GM19397 (cell line): Measurements from ENCODE around the gene FCGBP.
"Not testable (repeated sequence)": the region's sequence is repeated elsewhere in the genome, so short reads cannot be mapped to it uniquely, and the experiment has no call there.

Experiments used
- ATAC-seq: cut with Tn5 transposase; IDR thresholded peaks from one replicate; pipeline ENCODE4 v1.9.1; 2021; ENCODE audit warnings: mild to moderate bottlenecking, moderate library complexity; ENCODE audit not compliant: unreplicated experiment

Gene FCGBP

DNA sequence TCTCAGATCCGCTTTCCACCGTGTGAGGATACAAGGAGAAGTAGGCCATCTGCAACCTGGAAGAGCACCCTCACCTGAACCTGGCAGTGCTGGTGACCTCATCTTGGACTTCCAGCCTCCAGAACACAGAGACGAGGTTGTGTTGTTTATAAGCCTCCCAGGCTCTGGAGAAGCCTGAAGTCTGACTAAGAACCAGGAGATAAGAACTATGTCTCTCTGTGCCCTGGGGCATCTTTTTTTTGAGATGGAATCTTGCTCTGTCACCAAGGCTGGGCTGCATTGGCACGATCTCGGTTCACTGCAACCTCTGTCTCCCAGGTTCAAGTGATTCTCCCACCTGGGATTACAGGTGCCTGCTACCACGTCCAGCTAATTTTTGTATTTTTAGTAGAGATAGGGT lies 14.5 kb downstream of the FCGBP start:
- no peak for ATAC-seq

DNA sequence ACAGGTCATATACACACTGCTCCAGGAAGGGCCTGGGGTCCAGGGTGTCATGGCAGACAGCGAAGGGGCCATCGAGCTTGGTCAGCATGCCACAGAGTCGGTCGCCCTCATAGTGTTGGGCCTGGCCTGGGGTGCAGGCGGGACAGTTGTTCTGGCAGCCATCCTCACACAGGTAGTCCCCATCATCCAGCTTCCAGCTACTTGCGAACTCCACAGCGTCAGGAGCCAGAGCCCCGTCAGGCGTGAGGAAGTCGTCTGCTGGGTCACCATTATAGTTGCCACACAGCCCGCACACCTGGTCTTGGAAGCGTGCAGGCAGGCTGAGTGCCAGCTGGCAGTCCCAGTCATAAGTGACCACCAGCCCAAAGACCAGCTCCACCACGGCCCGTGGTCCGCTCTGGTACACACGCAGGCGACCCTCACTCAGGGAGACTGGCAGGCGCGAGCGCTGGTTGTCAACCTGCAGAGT lies 16.2 kb downstream of the FCGBP start:
- no peak for ATAC-seq

DNA sequence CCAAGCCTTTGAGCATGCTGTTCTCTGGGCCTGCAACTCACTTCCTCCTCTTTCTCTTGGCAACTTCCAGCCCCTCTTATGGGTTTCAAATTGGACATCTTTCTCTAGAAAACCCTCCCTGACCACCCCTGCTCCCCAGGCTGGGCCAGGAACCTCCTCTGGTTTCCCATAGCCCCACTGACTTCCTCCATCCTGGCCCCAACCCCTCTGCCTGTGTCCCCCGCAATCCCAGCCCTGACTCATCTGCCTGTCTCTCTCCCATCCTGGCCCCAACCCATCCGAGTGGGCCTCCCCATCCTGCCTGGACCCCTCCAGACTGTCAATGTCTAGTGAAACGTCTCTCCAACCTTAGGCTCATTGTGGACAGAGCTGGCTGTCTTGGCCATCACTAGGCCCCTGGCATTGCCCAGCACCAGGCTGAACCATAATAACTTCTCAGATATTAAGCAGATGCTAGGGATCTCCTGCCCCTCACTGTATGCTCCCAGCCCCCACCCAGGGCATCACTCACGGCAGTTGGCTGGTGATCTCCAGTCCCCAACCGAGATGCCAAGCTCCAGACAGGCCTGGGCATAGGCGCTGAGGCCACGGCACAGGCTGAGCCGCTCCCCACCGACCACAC lies 16.8 kb downstream of the FCGBP start:
- no peak for ATAC-seq

DNA sequence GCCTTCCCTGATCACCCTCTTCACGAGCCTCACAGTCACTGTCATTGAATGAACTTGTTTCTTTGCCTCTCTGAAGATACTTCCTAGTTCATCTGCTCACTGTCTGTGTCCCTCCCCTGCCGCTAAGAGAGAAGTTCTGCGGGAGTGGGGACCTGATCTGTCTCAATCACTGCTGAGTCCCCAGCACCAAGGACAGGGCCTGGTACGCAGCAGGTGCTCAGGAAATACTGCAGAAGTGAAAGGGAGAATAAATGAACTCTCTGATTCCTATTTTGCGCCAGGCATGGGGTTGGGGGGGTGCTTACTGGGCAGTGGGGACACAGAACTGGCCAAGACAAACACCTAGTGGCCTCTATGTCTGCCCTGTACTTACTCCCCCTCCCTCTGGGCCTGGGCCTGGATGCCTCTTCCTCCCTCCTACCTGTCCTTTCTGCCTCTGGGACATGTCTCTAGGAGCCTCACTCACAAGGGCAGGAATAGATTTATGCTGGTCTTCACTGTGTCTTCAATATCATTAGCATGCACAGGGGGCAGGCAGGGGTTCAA lies 17.5 kb downstream of the FCGBP start:
- ATAC-seq, result no peak

DNA sequence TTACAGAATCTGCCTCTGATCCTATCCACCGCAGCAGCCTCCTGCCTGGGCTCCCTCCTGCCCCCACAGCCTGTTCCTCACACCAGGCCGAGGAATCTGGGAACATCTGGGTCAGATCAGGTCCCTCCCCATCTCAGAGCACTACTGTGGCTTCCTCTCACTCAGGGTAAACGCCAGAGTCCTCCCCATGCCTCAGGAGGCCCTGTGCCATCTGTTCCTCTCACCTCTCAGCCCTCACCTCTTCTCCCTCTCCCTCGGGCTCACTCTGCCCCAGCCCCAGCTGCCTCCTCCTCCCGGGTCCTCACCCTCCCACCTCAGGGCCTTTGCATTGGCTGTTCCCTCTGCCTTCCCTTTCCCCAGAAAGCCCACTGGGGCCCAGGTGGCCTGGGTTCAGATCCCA lies 18.2 kb downstream of the FCGBP start:
- ATAC-seq, result no peak

DNA sequence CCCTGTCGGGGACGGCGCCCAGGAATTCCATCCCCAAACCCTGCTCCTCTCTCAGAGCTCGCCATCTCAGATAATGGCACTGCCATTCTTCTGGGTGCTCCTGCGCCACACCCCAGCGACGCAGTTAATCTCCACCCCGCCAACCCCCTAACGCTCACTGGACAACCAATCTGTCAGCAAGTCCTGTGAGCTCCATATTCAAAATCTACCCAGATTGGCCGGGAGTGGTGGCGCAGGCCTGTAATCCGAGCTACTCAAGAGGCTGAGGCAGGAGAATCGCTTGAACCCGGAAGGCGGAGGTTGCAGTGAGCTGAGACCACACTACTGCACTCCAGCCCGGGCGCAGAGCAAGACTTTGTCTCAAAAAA lies 18.6 kb downstream of the FCGBP start:
- no peak for ATAC-seq

DNA sequence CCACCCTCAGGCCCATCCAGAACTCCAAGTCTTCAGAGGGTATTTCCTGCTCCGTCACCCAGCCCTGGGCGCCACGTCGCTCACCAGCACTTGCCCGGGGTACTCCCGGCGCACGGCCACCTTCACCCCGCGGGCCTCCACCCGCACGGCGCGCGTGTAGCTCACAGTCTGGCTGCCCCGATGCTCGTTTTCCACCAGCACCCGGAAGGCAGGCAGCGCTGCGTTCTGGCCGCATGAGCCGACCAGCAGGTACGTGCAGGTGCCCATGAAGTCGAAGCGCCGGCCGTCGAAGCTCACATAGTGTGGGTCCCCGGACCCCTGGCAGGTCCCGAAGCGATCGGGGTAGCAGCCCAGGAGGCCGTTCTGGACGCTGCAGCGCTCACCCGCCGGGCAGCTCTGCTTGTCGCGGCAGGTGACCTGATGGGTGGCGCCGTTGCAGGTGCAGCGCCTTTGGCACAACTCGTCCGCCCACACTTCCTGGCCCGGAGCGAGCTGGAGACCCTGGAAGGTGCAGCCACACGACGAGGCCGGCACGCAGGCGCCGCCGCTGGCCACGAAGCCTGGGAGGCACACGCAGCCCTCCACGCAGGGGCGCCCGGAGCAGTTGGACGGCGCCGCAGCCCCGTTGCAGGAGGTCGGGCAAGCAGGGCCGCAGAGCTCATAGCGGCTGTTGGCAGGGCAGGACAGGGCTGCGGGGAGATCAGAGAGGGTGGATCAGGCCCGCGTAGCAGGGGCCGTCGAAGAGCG lies 19.2 kb downstream of the FCGBP start:
- ATAC-seq, result no peak

DNA sequence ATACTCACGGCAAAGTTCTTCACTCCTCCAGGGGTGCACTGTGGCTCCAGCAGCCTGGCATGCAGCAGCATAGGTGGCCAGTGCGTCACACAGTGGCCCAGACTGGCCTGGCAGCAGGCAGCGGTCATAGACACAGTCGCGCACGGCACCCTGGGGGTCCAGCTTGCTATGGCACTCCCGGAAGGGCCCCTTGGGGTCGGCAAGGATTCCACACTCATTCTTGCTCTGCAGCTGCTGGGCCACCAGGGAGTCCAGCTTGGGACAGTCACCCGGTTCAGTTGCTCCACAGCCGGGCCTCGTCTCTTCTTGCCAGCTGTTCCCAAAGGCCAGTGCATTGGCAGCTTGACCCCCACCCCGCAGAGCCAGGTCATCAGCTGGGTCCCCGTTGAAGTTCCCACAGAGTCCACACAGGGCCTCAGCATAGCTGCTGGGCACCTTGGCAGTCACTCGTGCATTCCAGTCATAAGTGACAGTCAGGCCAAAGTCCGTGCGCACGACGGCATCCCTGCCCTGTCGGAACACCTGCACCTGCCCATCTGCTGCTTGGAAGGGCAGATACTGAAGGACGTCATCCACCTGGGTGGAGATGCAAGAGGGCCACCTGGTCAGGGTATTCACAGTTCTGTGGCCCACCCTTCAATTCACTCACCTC lies 20.6 kb downstream of the FCGBP start:
- ATAC-seq, result no peak

DNA sequence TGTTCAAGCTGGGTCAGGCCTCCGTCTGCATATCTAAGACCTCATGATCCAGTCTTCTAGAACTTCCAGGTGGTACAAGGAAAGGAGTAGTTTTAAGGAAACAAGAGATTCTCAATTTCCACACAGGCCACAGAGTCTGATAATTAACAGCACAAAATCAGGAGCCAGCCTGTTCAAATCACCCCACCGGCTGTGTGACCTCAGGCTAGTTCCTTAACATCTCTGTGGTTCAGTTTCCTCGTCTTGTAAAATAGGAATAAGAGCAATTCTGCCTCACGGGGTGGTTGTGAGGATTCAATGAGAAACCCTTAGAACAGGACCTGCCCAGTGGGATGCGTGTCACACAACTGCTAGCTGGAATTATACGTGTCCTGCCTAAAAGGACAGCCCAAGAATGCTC lies 25.6 kb downstream of the FCGBP start:
- ATAC-seq, result no peak

DNA sequence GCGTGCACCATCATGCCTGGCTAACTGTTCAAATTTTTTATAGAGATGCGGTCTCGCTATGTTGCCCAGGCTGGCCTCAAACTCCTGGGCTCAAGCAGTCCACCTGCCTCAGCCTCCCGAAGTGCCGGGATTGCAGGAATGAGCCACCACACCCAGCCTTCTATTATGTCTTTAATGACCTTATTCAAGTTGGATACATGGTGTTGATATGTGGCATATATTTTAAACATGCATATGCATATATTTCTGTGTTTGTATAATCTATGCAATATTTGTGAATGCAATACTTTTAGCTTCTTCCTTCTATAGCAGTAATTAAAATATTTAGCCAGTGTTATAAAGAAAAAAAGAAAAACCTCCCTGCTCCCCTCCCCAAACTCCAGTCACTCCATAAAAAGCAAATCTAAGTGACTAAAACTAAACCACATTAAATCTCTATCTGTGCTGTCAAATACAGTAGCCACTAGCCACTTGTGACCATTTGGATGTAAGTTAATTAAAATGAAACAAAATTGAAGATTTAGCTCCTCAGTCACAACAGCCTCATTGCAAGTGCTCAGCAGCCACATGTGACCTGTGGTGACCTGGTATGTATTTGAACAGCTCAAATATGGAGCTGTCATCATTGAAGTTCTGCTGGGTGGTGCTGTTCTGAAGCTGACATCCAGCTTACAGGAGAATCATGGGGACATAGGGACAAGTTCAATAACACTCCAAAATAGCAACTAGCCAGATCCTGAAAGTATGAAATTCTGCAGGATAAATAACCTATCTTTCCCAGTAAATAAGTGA lies 27.4 kb downstream of the FCGBP start:
- no peak for ATAC-seq

DNA sequence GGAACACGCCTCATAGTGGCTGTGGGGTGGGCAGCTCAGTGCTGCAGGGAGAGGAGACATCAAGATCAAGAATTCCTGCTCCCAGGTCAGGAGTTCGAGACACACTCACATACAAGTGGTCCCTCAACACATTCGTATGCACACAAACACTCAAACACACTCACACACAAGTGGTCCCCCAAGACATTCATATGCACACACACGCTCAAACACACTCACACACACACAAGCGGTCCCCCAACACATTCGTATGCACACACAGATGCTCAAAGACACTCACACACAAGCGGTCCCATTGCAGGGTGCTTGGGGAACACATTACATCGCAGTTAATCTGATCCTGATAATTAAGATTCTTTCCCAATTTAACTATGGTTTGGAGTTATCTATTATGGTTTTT lies 28.2 kb downstream of the FCGBP start:
- no peak for ATAC-seq

DNA sequence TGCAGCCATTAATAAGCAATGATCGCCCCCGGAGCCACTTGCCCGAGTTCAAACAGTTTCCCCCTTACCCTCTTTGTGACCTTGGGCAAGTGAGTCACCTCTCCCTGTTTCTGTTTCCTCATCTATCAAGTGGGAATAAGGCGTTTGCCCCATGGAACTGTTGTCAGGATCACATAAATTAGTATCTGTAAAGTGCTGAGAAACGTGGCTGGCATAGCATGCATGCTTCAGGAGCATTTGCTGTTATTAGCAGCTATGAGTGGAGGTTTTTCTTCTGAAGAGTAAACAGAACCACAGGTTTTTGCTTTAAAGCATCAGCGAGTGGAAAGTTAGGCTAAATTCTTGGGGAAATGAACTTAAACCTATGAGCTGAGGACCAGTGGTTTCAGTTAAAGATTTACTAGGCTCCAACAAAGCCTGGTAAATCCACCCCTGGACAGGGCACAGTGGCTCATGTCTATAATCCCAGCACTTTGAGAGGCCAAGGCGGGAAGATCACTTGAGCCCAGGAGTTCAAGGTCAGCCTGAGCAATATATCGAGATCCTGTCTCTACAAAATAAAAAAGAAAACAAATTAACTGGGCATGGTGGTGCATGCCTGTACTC lies 30.8 kb downstream of the FCGBP start:
- not testable (repeated sequence) for ATAC-seq

DNA sequence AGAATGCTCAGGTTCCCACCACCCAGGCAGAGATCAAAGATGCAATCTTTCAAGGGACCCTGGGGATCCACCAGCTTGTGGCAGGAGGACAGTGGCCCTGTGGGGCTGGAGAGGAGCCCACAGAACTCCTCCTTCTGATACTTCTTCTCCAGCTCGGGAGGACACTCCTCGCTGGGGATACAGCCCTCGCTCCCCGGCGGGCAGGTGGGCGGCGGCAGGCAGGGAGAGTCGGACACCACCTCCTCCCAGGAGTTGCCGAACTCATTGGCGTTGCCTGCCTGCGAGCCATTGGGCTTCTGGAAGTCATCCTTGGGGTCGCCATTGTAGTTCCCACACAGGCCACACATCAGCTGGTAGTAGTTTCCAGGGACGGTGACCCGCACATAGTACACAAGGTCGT lies 32.1 kb downstream of the FCGBP start:
- ATAC-seq, result not testable (repeated sequence)

DNA sequence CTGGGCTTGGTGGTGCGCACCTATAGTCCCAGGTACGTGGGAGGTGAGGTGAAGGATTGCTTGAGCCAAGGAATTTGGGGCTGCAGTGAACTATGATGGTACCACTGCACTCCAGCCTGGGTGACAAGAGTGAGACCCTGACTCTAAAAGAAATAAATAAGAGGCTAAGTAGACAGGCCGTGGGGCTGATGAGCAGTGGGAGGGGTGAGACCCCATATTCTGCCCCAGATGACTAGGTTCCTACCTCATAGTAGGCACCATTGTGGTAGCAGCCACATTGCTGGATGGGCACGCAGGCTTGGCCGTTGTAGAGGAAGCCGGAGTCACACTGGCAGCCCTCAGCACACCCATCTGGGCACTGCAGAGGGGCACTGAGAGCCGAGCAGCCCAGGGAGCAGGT lies 32.8 kb downstream of the FCGBP start:
- ATAC-seq, result not testable (repeated sequence)

DNA sequence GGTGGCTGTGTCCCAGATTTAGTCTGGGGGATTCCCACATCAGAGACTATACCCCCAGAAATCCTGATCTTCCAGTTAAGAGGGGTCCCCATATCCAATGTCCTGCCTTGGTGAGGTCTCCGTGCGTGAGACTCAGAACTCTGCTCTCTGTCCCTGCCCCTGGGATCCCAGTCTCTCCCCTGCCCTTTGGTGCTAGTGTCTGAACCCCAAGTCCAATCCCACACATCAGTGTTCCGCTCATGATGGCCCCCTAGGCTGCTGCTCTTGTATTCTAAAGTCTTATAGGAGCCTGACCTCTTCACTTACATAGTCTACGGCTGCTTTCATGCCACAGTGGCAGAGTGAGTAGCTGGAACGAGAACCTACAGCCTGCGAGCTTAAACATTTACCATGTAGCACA lies 35.6 kb downstream of the FCGBP start:
- ATAC-seq, result not testable (repeated sequence)

DNA sequence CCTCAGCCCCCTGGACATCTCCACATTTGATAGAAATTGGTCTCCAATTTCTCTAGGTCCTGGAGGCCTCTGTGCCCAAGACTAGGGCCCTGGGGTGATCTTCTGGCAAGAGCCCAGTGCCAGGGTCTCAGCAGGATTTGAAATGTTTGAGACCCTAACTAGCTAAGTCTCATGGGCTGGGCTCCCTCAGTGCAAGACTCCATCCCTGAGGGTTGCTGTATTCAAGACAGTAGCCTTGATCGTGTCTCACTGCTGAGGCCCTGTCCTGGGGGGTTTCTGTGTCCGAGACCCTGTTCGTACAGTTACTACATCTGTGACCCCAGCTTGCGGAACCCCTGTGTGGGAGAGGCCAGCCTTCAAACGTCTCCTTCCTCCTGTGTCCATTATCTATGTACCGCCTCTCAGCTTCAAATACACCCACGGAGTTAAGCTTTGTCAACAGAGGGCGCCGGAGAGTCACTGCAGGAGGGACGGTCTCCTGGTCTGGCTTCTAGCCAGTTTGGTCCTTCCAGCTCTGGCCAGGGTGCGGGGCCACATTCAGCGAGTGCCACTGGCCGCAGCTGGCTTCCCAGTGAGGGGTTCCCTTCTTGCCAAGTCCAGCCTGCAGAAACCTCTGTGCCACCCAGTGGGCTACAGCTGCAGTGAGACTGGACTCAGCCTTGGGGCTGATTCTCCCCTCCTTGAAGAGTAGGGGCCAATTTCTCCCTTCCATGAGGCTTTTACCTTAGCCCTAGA lies 36.8 kb downstream of the FCGBP start:
- peak; percentile 46 for ATAC-seq

DNA sequence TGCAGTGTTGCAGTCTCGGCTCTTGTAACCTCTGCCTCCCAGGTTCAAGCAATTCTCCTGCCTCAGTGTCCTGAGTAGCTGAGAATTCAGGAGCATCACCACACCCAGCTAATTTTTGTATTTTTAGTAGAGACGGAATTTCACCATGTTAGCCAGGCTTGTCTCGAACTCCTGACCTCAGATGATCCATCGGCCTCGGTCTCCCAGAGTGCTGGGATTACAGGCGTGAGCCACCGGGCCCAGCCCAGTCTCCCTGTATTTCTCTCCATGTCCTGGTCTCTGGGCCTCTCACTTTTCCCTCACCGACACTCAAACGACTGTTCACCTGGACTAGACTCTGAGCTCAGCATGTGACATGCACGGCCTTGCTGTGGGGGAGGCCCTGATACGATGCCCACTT lies 39.3 kb downstream of the FCGBP start:
- not testable (repeated sequence) for ATAC-seq

DNA sequence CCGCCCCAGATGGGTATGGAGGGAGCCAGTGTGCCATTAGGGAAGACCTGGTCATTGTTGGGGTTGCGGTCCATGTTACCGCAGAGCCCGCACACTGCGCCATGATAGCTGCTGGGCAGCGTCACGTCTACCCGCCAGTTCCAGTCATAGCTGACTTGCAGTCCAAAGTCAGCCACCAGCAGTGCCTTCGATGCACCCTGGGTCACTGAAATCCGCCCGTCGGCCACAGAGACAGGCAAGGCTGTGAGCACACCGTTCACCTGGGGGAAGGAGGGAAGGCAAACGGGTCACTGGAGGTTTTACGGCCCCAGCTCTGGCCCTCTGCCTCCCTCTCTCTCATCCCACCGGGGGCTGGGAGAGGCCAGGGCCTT lies 40.2 kb downstream of the FCGBP start:
- not testable (repeated sequence) for ATAC-seq

DNA sequence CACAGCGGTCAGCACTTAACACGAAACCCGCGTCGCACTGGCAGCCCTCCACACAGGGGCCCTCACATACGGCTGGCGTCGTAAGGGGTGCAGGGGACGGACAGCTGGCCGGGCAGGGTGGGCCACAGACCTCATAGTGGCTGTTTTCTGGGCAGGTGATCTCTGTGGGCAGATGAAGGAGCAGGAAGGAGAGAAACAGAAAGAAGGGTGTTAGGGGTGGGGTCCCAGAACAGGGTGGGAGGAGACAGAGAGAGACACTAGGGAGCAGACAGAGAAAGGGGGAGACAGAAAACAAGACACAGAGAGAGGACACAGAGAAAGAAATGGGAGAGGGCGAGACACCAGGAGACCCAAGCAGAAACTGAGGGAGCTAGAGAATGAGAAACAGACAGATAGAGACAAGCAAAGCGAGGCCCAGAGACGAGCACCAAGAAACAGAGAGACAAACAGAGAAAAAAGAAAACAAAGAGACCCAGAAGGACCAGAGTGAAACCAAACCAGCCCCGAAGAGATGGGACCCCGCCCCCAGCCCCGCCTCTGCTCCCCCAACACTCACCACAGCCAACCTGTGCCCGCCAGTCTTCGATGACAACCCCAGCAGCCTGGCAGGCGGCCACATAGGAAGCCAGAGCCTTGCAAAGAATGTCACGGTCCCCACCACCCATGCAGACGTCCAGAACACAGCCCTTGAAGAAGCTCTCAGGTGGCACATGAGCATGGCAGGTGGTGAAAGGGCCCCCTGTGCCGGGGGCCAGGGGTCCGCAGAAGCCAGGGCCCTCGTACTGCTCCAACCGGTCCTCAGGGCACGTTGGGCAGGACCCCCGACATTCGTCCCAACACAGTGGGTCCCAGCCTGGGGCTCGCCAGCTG lies 40.8 kb downstream of the FCGBP start:
- ATAC-seq, result not testable (repeated sequence)
